ENCODE measurements around the gene ZNF608. TPM values are rescaled to one million over a fixed set of nuclear protein-coding genes. Genes with fewer than 3 reads are reported as not detected.

ZNF608 gene
- total RNA-seq, 1 donor from 2014 or later = 15.3 TPM

- DNase-seq (ENCODE audit: low spot score) = no peak
Observed at GRCh38 chr5:124696898-124697297, 49.5 kb downstream of the ZNF608 start.
